Gastrocnemius medialis (tissue), 4 donors: Measurements from ENCODE around the gene CAMK4.

Source experiments
- CTCF ChIP-seq, 5 experiments: fragments of 450-650 bp in 3 of 5; fragments of 200-600 bp in 2 of 5; sonication (generic) in 2 of 5; IDR thresholded peaks in 4 of 5; conservative IDR thresholded peaks in 1 of 5; 1 replicate in 4 of 5; 2 replicates in 1 of 5; pipeline ENCODE4 v1.5.1; 2016 to 2019; ENCODE audit warnings: antibody characterized with exemption in 5 of 5, mild to moderate bottlenecking in 3 of 5, moderate library complexity in 3 of 5
- POLR2A ChIP-seq, 2 donors: fragments of 450-650 bp; IDR thresholded peaks; one replicate each; pipeline ENCODE4 v1.6.1; 2017; ENCODE audit warnings: antibody characterized with exemption in 2 of 2, mild to moderate bottlenecking in 2 of 2, moderate library complexity in 2 of 2

- TF ChIP-seq POLR2A (IDR thresholded peaks at IDR 0.05) (no peak), CTCF (IDR thresholded peaks at IDR 0.05 in 4 of 5, conservative IDR thresholded peaks at IDR 0.05 in 1 of 5) (no peak)
Observed at GRCh38 chr5:111532886-111533582, 308.9 kb downstream of the CAMK4 start.
